ENCODE measurements around the gene BSND.

GRCh38 chr1:54987427-54987826 is 11.3 kb upstream of the BSND start:
- no peak for TF ChIP-seq EZH2 (IDR thresholded peaks at IDR 0.05)
- no peak for TF ChIP-seq POLR2AphosphoS5 (IDR thresholded peaks at IDR 0.05; ENCODE audit: borderline replicate concordance, low read depth, low read length)
